Esophagus squamous epithelium (tissue), 4 donors: Measurements from ENCODE around the gene CLDN2.

Experiments
- POLR2A ChIP-seq, 4 donors: fragments of 450-650 bp; IDR thresholded peaks; one replicate each; pipeline ENCODE4 v1.6.1; 2017; ENCODE audit warnings: antibody characterized with exemption in 4 of 4, mild to moderate bottlenecking in 4 of 4, moderate library complexity in 3 of 4
- TF ChIP-seq, protein P1 (sequence below), 6 experiments: fragments of 450-650 bp in 4 of 6; fragments of 200-600 bp in 2 of 6; sonication (generic) in 2 of 6; IDR thresholded peaks; one replicate each; pipeline ENCODE4 v1.5.1; 2016 to 2019; ENCODE audit warnings: antibody characterized with exemption in 6 of 6, mild to moderate bottlenecking in 4 of 6, moderate library complexity in 4 of 6

DNA sequence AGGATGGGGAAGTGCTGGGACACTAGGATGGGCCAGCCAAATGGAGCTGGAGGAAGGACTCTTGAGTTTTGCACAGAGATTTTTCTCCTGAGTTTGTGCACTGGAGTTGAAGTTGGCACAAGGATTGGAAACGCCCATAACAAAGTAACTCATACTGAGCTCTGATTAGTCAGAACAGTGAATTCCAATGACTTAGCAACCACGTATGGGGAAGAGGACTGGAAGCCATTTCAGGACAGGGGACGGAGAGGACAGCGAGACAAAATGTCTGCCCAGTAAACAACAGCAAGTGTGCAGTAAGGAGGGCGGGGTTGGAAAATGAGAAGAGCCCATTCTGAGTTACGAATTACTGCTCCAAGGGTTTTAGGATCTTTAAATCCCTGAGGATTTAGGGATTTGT is 22.9 kb upstream of the CLDN2 start:
- TF ChIP-seq, protein P1, sequence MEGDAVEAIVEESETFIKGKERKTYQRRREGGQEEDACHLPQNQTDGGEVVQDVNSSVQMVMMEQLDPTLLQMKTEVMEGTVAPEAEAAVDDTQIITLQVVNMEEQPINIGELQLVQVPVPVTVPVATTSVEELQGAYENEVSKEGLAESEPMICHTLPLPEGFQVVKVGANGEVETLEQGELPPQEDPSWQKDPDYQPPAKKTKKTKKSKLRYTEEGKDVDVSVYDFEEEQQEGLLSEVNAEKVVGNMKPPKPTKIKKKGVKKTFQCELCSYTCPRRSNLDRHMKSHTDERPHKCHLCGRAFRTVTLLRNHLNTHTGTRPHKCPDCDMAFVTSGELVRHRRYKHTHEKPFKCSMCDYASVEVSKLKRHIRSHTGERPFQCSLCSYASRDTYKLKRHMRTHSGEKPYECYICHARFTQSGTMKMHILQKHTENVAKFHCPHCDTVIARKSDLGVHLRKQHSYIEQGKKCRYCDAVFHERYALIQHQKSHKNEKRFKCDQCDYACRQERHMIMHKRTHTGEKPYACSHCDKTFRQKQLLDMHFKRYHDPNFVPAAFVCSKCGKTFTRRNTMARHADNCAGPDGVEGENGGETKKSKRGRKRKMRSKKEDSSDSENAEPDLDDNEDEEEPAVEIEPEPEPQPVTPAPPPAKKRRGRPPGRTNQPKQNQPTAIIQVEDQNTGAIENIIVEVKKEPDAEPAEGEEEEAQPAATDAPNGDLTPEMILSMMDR (IDR thresholded peaks at IDR 0.05): no peak
- TF ChIP-seq POLR2A (IDR thresholded peaks at IDR 0.05): no peak
